Heart left ventricle (tissue), 16 donors: ENCODE data around the gene CCDC87. TPM values are rescaled to one million over a fixed set of nuclear protein-coding genes. Genes with fewer than 3 reads are reported as not detected.

Experiments used
- ATAC-seq, 4 donors: fragments of 200-7000 bp; cut with Tn5 transposase; one replicate each; pipeline ENCODE4 v1.9.1; 2020 to 2022; ENCODE audit warnings: moderate library complexity in 4 of 4, mild to moderate bottlenecking in 3 of 4, moderate number of reproducible peaks in 1 of 4
- DNase-seq, 5 donors: peaks; one replicate each; pipeline ENCODE4 v3.0.0-alpha.2; 2020
- H3K27ac ChIP-seq, 12 donors: fragments of 200-600 bp; sonication (generic) in 4 of 12; one replicate each; pipeline versions ENCODE4 v1.5.0 to v1.8.0; 2016 to 2022; ENCODE audit warnings: mild to moderate bottlenecking in 2 of 12
- H3K27me3 ChIP-seq, 9 donors: fragments of 200-600 bp; sonication (generic) in 2 of 9; one replicate each; pipeline versions ENCODE4 v1.5.1 to v1.8.0; 2016 to 2022; ENCODE audit warnings: mild to moderate bottlenecking in 3 of 9
- H3K36me3 ChIP-seq, 9 donors: fragments of 200-600 bp; sonication (generic) in 2 of 9; one replicate each; pipeline versions ENCODE4 v1.5.0 to v1.8.0; 2018 to 2022; ENCODE audit warnings: mild to moderate bottlenecking in 2 of 9
- H3K4me1 ChIP-seq, 12 donors: fragments of 200-600 bp; sonication (generic) in 4 of 12; one replicate each; pipeline versions ENCODE4 v1.5.0 to v1.8.0; 2016 to 2022; ENCODE audit warnings: mild to moderate bottlenecking in 3 of 12
- H3K4me3 ChIP-seq, 12 donors: fragments of 200-600 bp; sonication (generic) in 4 of 12; one replicate each; pipeline versions ENCODE4 v1.5.0 to v1.8.0; 2017 to 2022; ENCODE audit warnings: mild to moderate bottlenecking in 9 of 12, moderate library complexity in 4 of 12
- H3K9me3 ChIP-seq, 12 donors: fragments of 200-600 bp; sonication (generic) in 4 of 12; one replicate each; pipeline versions ENCODE4 v1.5.0 to v1.8.0; 2016 to 2022; ENCODE audit warnings: mild to moderate bottlenecking in 1 of 12
- CTCF ChIP-seq, 12 donors: fragments of 200-600 bp; sonication (generic) in 4 of 12; IDR thresholded peaks; one replicate each; pipeline versions ENCODE4 v1.5.0 to v1.8.0; 2018 to 2022; ENCODE audit warnings: antibody characterized with exemption in 12 of 12, mild to moderate bottlenecking in 5 of 12
- POLR2A ChIP-seq, 2 donors: fragments of 450-650 bp; IDR thresholded peaks; one replicate each; pipeline ENCODE4 v1.6.1; 2017; ENCODE audit warnings: antibody characterized with exemption in 2 of 2, mild to moderate bottlenecking in 2 of 2, moderate library complexity in 2 of 2
- WGBS, 4 donors: extraction: QIAGEN DNeasy Blood & Tissue Kit in 2 of 4; methylation state at CpG; one replicate each; pipeline versions ENCODE4 v1.1.5 to v1.1.7; 2013 to 2018; 5-methylcytosine and 5-hydroxymethylcytosine counted together
- intact Hi-C, 10 donors: fragments of 100-400 bp; cut with DNase I; formaldehyde crosslinking; loops; one replicate each; pipeline versions ENCODE4 v1.11.1 to v1.14.2; 2022
- polyA plus RNA-seq, 2 donors: library from polyadenylated mRNA; stranded (reverse); fragments of 200-250 nt; gene quantifications; one replicate each; pipeline ENCODE4 v1.2.3, GENCODE V29; 2013
- total RNA-seq, 9 donors: library from RNA; depleted of rRNA in 2 of 9; stranded (reverse); fragments of >200 nt in 2 of 9; fragmentation: NEBNext Ultra II Directional in 3 of 9; extraction: Animal tissue kit (Norgen Biotek cat#: 25700) in 3 of 9; gene quantifications; one replicate each; pipeline versions ENCODE4 v1.1.0 to v1.2.4, GENCODE V29; 2016 to 2023
- donor health status: ischemic (EF 13 %, LVEDD 7.1; RV severe dilation, severe dysfunction).
- donor health status: healthy with polysubstance abuse.
- donor health status: DM: no; HTN: yes; CAD: no.
- donor health status: DM: no; HTN: no; CAD: no.
- donor health status: ischemic (EF 25% LVEDD 6.9; RV normal size, moderate dysfunction).
- donor health status: ischemic (EF 25% LVEDD 5.7; RV mildly dilated, moderate dysfunction).
- donor health status: healthy.
- donor health status: DM: yes; HTN: yes; CAD: no.
- donor health status: ischemic (EF 35%, LVEDD 5.7; RV mildly dilated, moderate dysfunction).
- donor health status: nonischemic (EF 11% LVEDD 7.7; RV severe dilation, severe dysfunction).
- donor health status: DM: yes; HTN: yes; CAD: no.
- donor health status: PGD.
- donor health status: ischemic (EF 29% LVEDD 5.4; RV normal size, mild dysfunction).
- donor health status: nonischemic (EF 23%, LVEDD 6.1; RV moderate dilation, normal function).

Gene CCDC87
- total and polyA plus RNA-seq, 11 donors: 0.14 to 0.63 (median 0.25) TPM

- no peak for DNase-seq
- Histone ChIP-seq H3K36me3 (peaks cover 0 to 60% (median 33%) of the 10 kb centered on the region in 9 donors), H3K27ac (no peak overlapping the region), H3K27me3 (no peaks in the 10 kb centered on the region), H3K4me3 (no peak overlapping the region), H3K4me1 (peaks cover 0 to 48% (median 22%) of the 10 kb centered on the region in 12 donors), H3K9me3 (no peaks in the 10 kb centered on the region)
- WGBS, 4 donors: 87 to 91% (median 90%) methylated on average over 5 of the region's 5 CpGs
- TF ChIP-seq POLR2A (IDR thresholded peaks at IDR 0.05) (no peak), CTCF (IDR thresholded peaks at IDR 0.05) (no peak)
- intact Hi-C loops: no loop called here
- no peak for ATAC-seq
Observed at GRCh38 chr11:66604155-66604554, 11.3 kb upstream of the CCDC87 start.

- DNase-seq: no peak
- Histone ChIP-seq H3K27me3 (no peaks in the 10 kb centered on the region), H3K9me3 (no peaks in the 10 kb centered on the region), H3K4me1 (peaks cover 0 to 41% (median 20%) of the 10 kb centered on the region in 12 donors), H3K36me3 (peaks cover 0 to 65% (median 38%) of the 10 kb centered on the region in 9 donors), H3K27ac (peak overlapping the region in 1 of 12 donors; percentile 15), H3K4me3 (no peak overlapping the region)
- TF ChIP-seq CTCF (IDR thresholded peaks at IDR 0.05): no peak
- TF ChIP-seq POLR2A (IDR thresholded peaks at IDR 0.05): no peak
- intact Hi-C loops: no loop called here
- ATAC-seq: no peak
- WGBS, 4 donors: 93 to 100% (median 96%) methylated on average over 6 of the region's 6 CpGs
Observed at GRCh38 chr11:66603072-66603471, 10.2 kb upstream of the CCDC87 start.

GRCh38 chr11:66600631-66601233, 7.9 kb upstream of the CCDC87 start:
- peak in 2 of 4 donors; percentile 29 to 57 for ATAC-seq
- Histone ChIP-seq H3K4me3 (no peak overlapping the region), H3K27me3 (no peaks in the 10 kb centered on the region), H3K4me1 (peaks cover 0 to 34% (median 13%) of the 10 kb centered on the region in 12 donors), H3K9me3 (no peaks in the 10 kb centered on the region), H3K36me3 (peaks cover 0 to 55% (median 33%) of the 10 kb centered on the region in 9 donors), H3K27ac (peak overlapping the region in 2 of 12 donors; percentile 14 to 32)
- no peak for DNase-seq
- intact Hi-C loops: no loop called here
- 76 to 88% (median 85%) methylated on average over 4 of the region's 4 CpGs for WGBS, 4 donors
- TF ChIP-seq CTCF (IDR thresholded peaks at IDR 0.05) (no peak), POLR2A (IDR thresholded peaks at IDR 0.05) (no peak)

GRCh38 chr11:66600219-66600618, 7.4 kb upstream of the CCDC87 start:
- Histone ChIP-seq H3K27me3 (no peaks in the 10 kb centered on the region), H3K36me3 (peaks cover 0 to 50% (median 28%) of the 10 kb centered on the region in 9 donors), H3K9me3 (no peaks in the 10 kb centered on the region), H3K4me1 (peaks cover 0 to 40% (median 16%) of the 10 kb centered on the region in 12 donors), H3K4me3 (no peak overlapping the region), H3K27ac (peak overlapping the region in 1 of 12 donors; percentile 14)
- no peak for DNase-seq
- WGBS, 4 donors: 59 to 81% (median 76%) methylated on average over 2 of the region's 2 CpGs
- intact Hi-C loops: no loop called here
- ATAC-seq: no peak
- TF ChIP-seq CTCF (IDR thresholded peaks at IDR 0.05) (no peak), POLR2A (IDR thresholded peaks at IDR 0.05) (no peak)
